Peyer's patch (tissue), 4 donors: Measurements from ENCODE around the gene TANGO6. TPM values are rescaled to one million over a fixed set of nuclear protein-coding genes. Genes with fewer than 3 reads are reported as not detected.

ENCODE experiments used
- DNase-seq, 3 donors: peaks; one replicate each; pipeline ENCODE4 v3.0.0-alpha.2; 2017 to 2019
- H3K27ac ChIP-seq, 4 donors: fragments of 200-600 bp; sonication (generic); one replicate each; pipeline ENCODE4 v1.5.1; 2016 to 2019
- H3K27me3 ChIP-seq, 2 donors: fragments of 200-600 bp; sonication (generic); one replicate each; pipeline ENCODE4 v1.5.1; 2019
- H3K36me3 ChIP-seq, 3 donors: fragments of 200-600 bp; sonication (generic); one replicate each; pipeline ENCODE4 v1.5.1; 2016 to 2019
- H3K4me1 ChIP-seq, 4 donors: fragments of 200-600 bp; sonication (generic); one replicate each; pipeline ENCODE4 v1.5.1; 2016 to 2019
- H3K4me3 ChIP-seq, 4 donors: fragments of 200-600 bp; sonication (generic); 1 replicate in 3 of 4; 2 replicates in 1 of 4; pipeline ENCODE4 v1.5.1; 2016 to 2019; ENCODE audit warnings: mild to moderate bottlenecking in 1 of 4
- H3K9me3 ChIP-seq, 4 donors: fragments of 200-600 bp; sonication (generic); one replicate each; pipeline ENCODE4 v1.5.1; 2016 to 2019; ENCODE audit warnings: mild to moderate bottlenecking in 1 of 4
- CTCF ChIP-seq, 6 experiments: fragments of 450-650 bp in 4 of 6; fragments of 200-600 bp in 2 of 6; sonication (generic) in 1 of 6; IDR thresholded peaks; one replicate each; pipeline ENCODE4 v1.5.1; 2017 to 2019; ENCODE audit warnings: antibody characterized with exemption in 6 of 6, mild to moderate bottlenecking in 3 of 6, moderate library complexity in 1 of 6
- POLR2A ChIP-seq, 2 donors: fragments of 450-650 bp; IDR thresholded peaks; one replicate each; pipeline ENCODE4 v1.5.1; 2017; ENCODE audit warnings: antibody characterized with exemption in 2 of 2, mild to moderate bottlenecking in 2 of 2, moderate library complexity in 2 of 2
- total RNA-seq, 4 donors: library from RNA; depleted of rRNA; stranded (reverse); fragments of >200 nt; gene quantifications; one replicate each; pipeline ENCODE4 v1.1.0, GENCODE V29; 2016

Gene TANGO6
- total RNA-seq, 4 donors from 2014 or later = 9.2 to 44.6 (median 13.0) TPM

GRCh38 chr16:68806981-68807380, 36.4 kb upstream of the TANGO6 start:
- Histone ChIP-seq H3K36me3 (peaks cover 0 to 43% (median 0%) of the 10 kb centered on the region in 3 donors), H3K27ac (no peak overlapping the region), H3K4me3 (no peak overlapping the region), H3K4me1 (no peaks in the 10 kb centered on the region), H3K27me3 (no peaks in the 10 kb centered on the region), H3K9me3 (no peaks in the 10 kb centered on the region)
- TF ChIP-seq POLR2A (IDR thresholded peaks at IDR 0.05) (no peak), CTCF (IDR thresholded peaks at IDR 0.05) (no peak)
- DNase-seq = no peak

GRCh38 chr16:68814516-68814915, 28.8 kb upstream of the TANGO6 start:
- no peak for DNase-seq
- Histone ChIP-seq H3K27ac (no peak overlapping the region), H3K36me3 (peaks cover 0 to 84% (median 4%) of the 10 kb centered on the region in 3 donors), H3K9me3 (no peaks in the 10 kb centered on the region), H3K4me3 (no peak overlapping the region), H3K4me1 (no peaks in the 10 kb centered on the region), H3K27me3 (no peaks in the 10 kb centered on the region)
- no peak for TF ChIP-seq POLR2A (IDR thresholded peaks at IDR 0.05)
- no peak for TF ChIP-seq CTCF (IDR thresholded peaks at IDR 0.05)

GRCh38 chr16:68823401-68824135, 19.8 kb upstream of the TANGO6 start:
- no peak for DNase-seq

GRCh38 chr16:68825427-68825826, 17.9 kb upstream of the TANGO6 start:
- peaks cover 0 to 86% (median 0%) of the 10 kb centered on the region in 3 donors for H3K36me3 ChIP-seq
- H3K27me3 ChIP-seq = no peaks in the 10 kb centered on the region
- H3K9me3 ChIP-seq = no peaks in the 10 kb centered on the region
- peak in 2 of 6 experiments; percentile 17 to 28 for TF ChIP-seq CTCF (IDR thresholded peaks at IDR 0.05)
- TF ChIP-seq POLR2A (IDR thresholded peaks at IDR 0.05) = no peak
- DNase-seq = no peak
- no peak overlapping the region for H3K27ac ChIP-seq
- no peaks in the 10 kb centered on the region for H3K4me1 ChIP-seq
- H3K4me3 ChIP-seq = no peak overlapping the region

More at GRCh38 chr16:68823401-68824135, 19.8 kb upstream of the TANGO6 start:
- no peak overlapping the region for H3K4me3 ChIP-seq
- H3K36me3 ChIP-seq = peaks cover 0 to 76% (median 0%) of the 10 kb centered on the region in 3 donors
- H3K9me3 ChIP-seq = no peaks in the 10 kb centered on the region
- no peak overlapping the region for H3K27ac ChIP-seq
- H3K4me1 ChIP-seq = no peaks in the 10 kb centered on the region
- no peak for TF ChIP-seq CTCF (IDR thresholded peaks at IDR 0.05)
- no peak for TF ChIP-seq POLR2A (IDR thresholded peaks at IDR 0.05)
- no peaks in the 10 kb centered on the region for H3K27me3 ChIP-seq

- Histone ChIP-seq H3K9me3 (no peaks in the 10 kb centered on the region), H3K4me1 (no peaks in the 10 kb centered on the region), H3K4me3 (no peak overlapping the region), H3K27me3 (no peaks in the 10 kb centered on the region), H3K36me3 (peaks cover 0 to 82% (median 0%) of the 10 kb centered on the region in 3 donors), H3K27ac (no peak overlapping the region)
- no peak for DNase-seq
- TF ChIP-seq CTCF (IDR thresholded peaks at IDR 0.05) = no peak
- no peak for TF ChIP-seq POLR2A (IDR thresholded peaks at IDR 0.05)
These were observed 16.7 kb upstream of the TANGO6 start for GRCh38 chr16:68826652-68827051.
